GM19240 (cell line): Measurements from ENCODE around the gene TNNI3.
"Not testable (repeated sequence)": the region's sequence is repeated elsewhere in the genome, so short reads cannot be mapped to it uniquely, and the experiment has no call there.

Source experiments
- DNase-seq: peaks from one replicate; pipeline ENCODE4 v3.0.0; 2011; ENCODE audit warnings: low spot score; ENCODE audit not compliant: insufficient read length

Gene TNNI3

GRCh38 chr19:55173186-55173713 is 15.7 kb upstream of the TNNI3 start:
- no peak for DNase-seq

- no peak for DNase-seq
Measured at GRCh38 chr19:55172741-55173140, 15.2 kb upstream of the TNNI3 start.

GRCh38 chr19:55172318-55172717 is 14.8 kb upstream of the TNNI3 start:
- not testable (repeated sequence) for DNase-seq

- DNase-seq = no peak
Measured at GRCh38 chr19:55171440-55171839, 13.9 kb upstream of the TNNI3 start.

GRCh38 chr19:55169136-55169535 is 11.6 kb upstream of the TNNI3 start:
- no peak for DNase-seq

GRCh38 chr19:55166530-55167268 is 9.2 kb upstream of the TNNI3 start, which contains the start of gene DNAAF3:
Gene DNAAF3 (minus strand): TSS chr19:55166613. CDS start chr19:55166413, 200 bp downstream.
- DNase-seq = peak; percentile 96

GRCh38 chr19:55165952-55166529 is 8.5 kb upstream of the TNNI3 start:
- DNase-seq = no peak

GRCh38 chr19:55161571-55162322 is 4.2 kb upstream of the TNNI3 start:
- no peak for DNase-seq

- no peak for DNase-seq
Measured at GRCh38 chr19:55160986-55161365, 3.4 kb upstream of the TNNI3 start.

- DNase-seq = peak; percentile 96
Measured at GRCh38 chr19:55160128-55160985, 2.8 kb upstream of the TNNI3 start.

GRCh38 chr19:55158848-55159749 is 1.6 kb upstream of the TNNI3 start:
- DNase-seq = no peak

- DNase-seq = no peak
Measured at GRCh38 chr19:55158423-55158822, 891 bp upstream of the TNNI3 start.

- DNase-seq = no peak
Measured at GRCh38 chr19:55156202-55157063, 1.1 kb downstream of the TNNI3 start.

- DNase-seq = not testable (repeated sequence)
Measured at GRCh38 chr19:55155784-55156183, 1.7 kb downstream of the TNNI3 start.

GRCh38 chr19:55153652-55154264 is 3.8 kb downstream of the TNNI3 start:
- DNase-seq = no peak

GRCh38 chr19:55152017-55152416 is 5.5 kb downstream of the TNNI3 start:
- DNase-seq = no peak

- DNase-seq = no peak
Measured at GRCh38 chr19:55149078-55150003, 8.2 kb downstream of the TNNI3 start, which contains the start of gene TNNT1. Gene TNNT1 (minus strand): TSS chr19:55149206. CDS start chr19:55147157, 2,049 bp downstream.
